ENCODE measurements around the gene PDCD11. TPM values are rescaled to one million over a fixed set of nuclear protein-coding genes. Genes with fewer than 3 reads are reported as not detected.
A peak's percentile ranks its signal among the peaks of the same experiment; 100 is the strongest.

Gene PDCD11
- total RNA-seq, 2 experiments from 2014 or later: 13.3 to 16.4 TPM

GRCh38 chr10:103487410-103487708, 90.9 kb downstream of the PDCD11 start:
- no peaks in the 10 kb centered on the region for H3K9me3 ChIP-seq (ENCODE audit: control insufficient read depth in 1 of 2, insufficient read depth in 1 of 2, low read length in 2 of 2)
- DNase-seq (no peak), ATAC-seq (ENCODE audit: poor library complexity) (no peak)
- no peaks in the 10 kb centered on the region for H3K36me3 ChIP-seq (ENCODE audit: insufficient read depth, low read length)
- H3K9me3 Mint-ChIP-seq: no peaks in the 10 kb centered on the region
- no peak overlapping the region for H3K27ac ChIP-seq (ENCODE audit: low read depth in 1 of 2, low read length in 2 of 2)
- TF ChIP-seq, protein P1, sequence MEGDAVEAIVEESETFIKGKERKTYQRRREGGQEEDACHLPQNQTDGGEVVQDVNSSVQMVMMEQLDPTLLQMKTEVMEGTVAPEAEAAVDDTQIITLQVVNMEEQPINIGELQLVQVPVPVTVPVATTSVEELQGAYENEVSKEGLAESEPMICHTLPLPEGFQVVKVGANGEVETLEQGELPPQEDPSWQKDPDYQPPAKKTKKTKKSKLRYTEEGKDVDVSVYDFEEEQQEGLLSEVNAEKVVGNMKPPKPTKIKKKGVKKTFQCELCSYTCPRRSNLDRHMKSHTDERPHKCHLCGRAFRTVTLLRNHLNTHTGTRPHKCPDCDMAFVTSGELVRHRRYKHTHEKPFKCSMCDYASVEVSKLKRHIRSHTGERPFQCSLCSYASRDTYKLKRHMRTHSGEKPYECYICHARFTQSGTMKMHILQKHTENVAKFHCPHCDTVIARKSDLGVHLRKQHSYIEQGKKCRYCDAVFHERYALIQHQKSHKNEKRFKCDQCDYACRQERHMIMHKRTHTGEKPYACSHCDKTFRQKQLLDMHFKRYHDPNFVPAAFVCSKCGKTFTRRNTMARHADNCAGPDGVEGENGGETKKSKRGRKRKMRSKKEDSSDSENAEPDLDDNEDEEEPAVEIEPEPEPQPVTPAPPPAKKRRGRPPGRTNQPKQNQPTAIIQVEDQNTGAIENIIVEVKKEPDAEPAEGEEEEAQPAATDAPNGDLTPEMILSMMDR (IDR thresholded peaks at IDR 0.05): no peak
- H3K27me3 Mint-ChIP-seq: peaks cover 11% of the 10 kb centered on the region
- POLR2A ChIA-PET: no interaction called here
- intact Hi-C loops (cut with DNase I, micrococcal nuclease): loop anchor here (5.0 kb wide), 1 partner anchor 570 kb away; the partner anchor contains the start of gene CNNM2 (in 2 of the 2)
- H3K4me3 Mint-ChIP-seq: no peak overlapping the region
- H3K4me3 ChIP-seq (ENCODE audit: low read length): no peak overlapping the region
- peaks cover 16% of the 10 kb centered on the region for H3K4me1 Mint-ChIP-seq (ENCODE audit: low read depth)
- no peak overlapping the region for H3K27ac Mint-ChIP-seq
- no peaks in the 10 kb centered on the region for H3K27me3 ChIP-seq (ENCODE audit: control insufficient read depth in 1 of 2, insufficient read depth in 2 of 2, low read length in 2 of 2)
- H3K4me1 ChIP-seq (ENCODE audit: insufficient read depth, low read length): peaks cover 15% of the 10 kb centered on the region
- H3K36me3 Mint-ChIP-seq (ENCODE audit: low read depth): no peaks in the 10 kb centered on the region
- CTCF ChIA-PET: no interaction called here

DNA sequence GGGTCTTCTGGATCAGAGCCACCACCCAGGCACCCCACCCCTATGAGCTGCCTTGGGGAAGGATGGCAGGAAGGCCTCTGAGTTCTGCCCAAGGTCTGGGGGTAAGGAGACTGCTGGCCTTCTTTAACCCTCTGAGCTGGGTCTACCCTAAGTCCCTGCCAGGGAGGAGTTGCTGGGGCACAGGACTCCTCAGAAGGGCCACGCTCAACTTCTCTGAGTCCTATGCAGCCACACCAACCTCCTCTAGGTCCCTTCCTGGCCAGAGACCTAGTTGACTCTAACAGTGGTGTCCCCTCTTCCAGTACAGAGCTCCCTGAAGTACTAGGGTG, 94.5 kb downstream of the PDCD11 start:
- no peak for ATAC-seq (ENCODE audit: poor library complexity)
- intact Hi-C loops (cut with DNase I, micrococcal nuclease): loop anchor here in 1 of 2 experiments (10.0 kb wide), 1 partner anchor 176 kb away; no protein-coding TSS in a partner anchor
- H3K4me3 Mint-ChIP-seq: no peak overlapping the region

DNA sequence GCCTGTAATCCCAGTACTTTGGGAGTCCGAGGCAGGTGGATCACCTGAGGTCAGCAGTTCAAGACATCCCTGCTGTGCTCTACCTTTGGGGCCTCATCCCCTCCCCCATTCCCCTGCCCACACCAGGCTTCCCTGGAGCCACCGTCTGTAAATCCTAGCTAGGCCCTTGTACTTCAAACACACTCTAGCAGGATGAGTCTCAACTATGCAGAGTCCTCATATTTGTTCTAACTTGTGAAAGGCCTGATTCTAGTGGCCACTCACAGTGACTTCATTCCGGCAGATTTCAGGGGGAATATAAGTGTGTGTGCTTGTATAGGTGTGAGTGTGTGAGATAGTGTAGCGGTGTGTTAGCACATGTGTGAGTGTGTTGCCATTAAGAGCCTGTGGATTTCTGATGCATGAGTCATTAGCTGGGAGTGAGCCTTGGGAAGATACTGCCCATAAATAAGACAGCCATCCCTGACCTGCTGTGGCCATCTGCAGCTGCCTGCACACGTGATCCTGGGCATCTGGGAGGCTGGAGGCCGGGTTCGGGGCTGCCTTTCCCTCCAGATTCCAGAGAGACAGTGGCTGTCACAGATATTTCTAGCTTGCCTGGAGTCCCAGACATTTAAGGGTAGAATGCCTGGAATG, 95.4 kb downstream of the PDCD11 start:
- H3K27ac ChIP-seq (ENCODE audit: low read depth in 1 of 2, low read length in 2 of 2): no peak overlapping the region
- H3K4me1 Mint-ChIP-seq (ENCODE audit: low read depth): peaks cover 25% of the 10 kb centered on the region
- no peaks in the 10 kb centered on the region for H3K9me3 Mint-ChIP-seq
- no peaks in the 10 kb centered on the region for H3K36me3 Mint-ChIP-seq (ENCODE audit: low read depth)
- peaks cover 47% of the 10 kb centered on the region for H3K27me3 Mint-ChIP-seq
- peak overlapping the region; percentile 85 for H3K4me3 Mint-ChIP-seq
- ChIA-PET CTCF (interaction anchor here (0.9 kb wide), 1 partner anchor 75 kb away, joined by 4 read pairs; no protein-coding TSS in a partner anchor), POLR2A (no interaction called here)
- TF ChIP-seq, protein P1 (IDR thresholded peaks at IDR 0.05): no peak
- ATAC-seq (ENCODE audit: poor library complexity) (no peak), DNase-seq (no peak)
- H3K4me1 ChIP-seq (ENCODE audit: insufficient read depth, low read length): peaks cover 20% of the 10 kb centered on the region
- no peaks in the 10 kb centered on the region for H3K36me3 ChIP-seq (ENCODE audit: insufficient read depth, low read length)
- no peak overlapping the region for H3K27ac Mint-ChIP-seq
- peaks cover 0 to 5% of the 10 kb centered on the region in 2 experiments for H3K9me3 ChIP-seq (ENCODE audit: control insufficient read depth in 1 of 2, insufficient read depth in 1 of 2, low read length in 2 of 2)
- intact Hi-C loops (cut with DNase I, micrococcal nuclease): loop anchor here in 1 of 2 experiments (10.0 kb wide), 1 partner anchor 177 kb away; no protein-coding TSS in a partner anchor
- H3K27me3 ChIP-seq (ENCODE audit: control insufficient read depth in 1 of 2, insufficient read depth in 2 of 2, low read length in 2 of 2): peaks cover 17 to 19% of the 10 kb centered on the region in 2 experiments
- no peak overlapping the region for H3K4me3 ChIP-seq (ENCODE audit: low read length)

More for the DNA sequence above, 94.5 kb downstream of the PDCD11 start:
- Histone ChIP-seq H3K27me3 (ENCODE audit: control insufficient read depth in 1 of 2, insufficient read depth in 2 of 2, low read length in 2 of 2) (peaks cover 12 to 19% of the 10 kb centered on the region in 2 experiments), H3K36me3 (ENCODE audit: insufficient read depth, low read length) (no peaks in the 10 kb centered on the region), H3K27ac (ENCODE audit: low read depth in 1 of 2, low read length in 2 of 2) (no peak overlapping the region), H3K9me3 (ENCODE audit: control insufficient read depth in 1 of 2, insufficient read depth in 1 of 2, low read length in 2 of 2) (peaks cover 0 to 5% of the 10 kb centered on the region in 2 experiments), H3K4me1 (ENCODE audit: insufficient read depth, low read length) (peaks cover 20% of the 10 kb centered on the region), H3K4me3 (ENCODE audit: low read length) (no peak overlapping the region)
- H3K27ac Mint-ChIP-seq: no peak overlapping the region
- ChIA-PET POLR2A (no interaction called here), CTCF (interaction anchor here (0.9 kb wide), 1 partner anchor 74 kb away, joined by 4 read pairs; no protein-coding TSS in a partner anchor)
- TF ChIP-seq, protein P1 (IDR thresholded peaks at IDR 0.05): no peak
- H3K27me3 Mint-ChIP-seq: peaks cover 40% of the 10 kb centered on the region
- DNase-seq: no peak
- no peaks in the 10 kb centered on the region for H3K36me3 Mint-ChIP-seq (ENCODE audit: low read depth)
- peaks cover 25% of the 10 kb centered on the region for H3K4me1 Mint-ChIP-seq (ENCODE audit: low read depth)
- H3K9me3 Mint-ChIP-seq: no peaks in the 10 kb centered on the region
